ENCODE measurements around the gene ZNF580.

Gene ZNF580

GRCh38 chr19:55656988-55657747 lies 16.4 kb downstream of the ZNF580 start:
- DNase-seq (ENCODE audit: low read depth, low spot score) = no peak
- no peak overlapping the region for H3K27ac ChIP-seq

- DNase-seq (ENCODE audit: low read depth, low spot score) = no peak
- no peak overlapping the region for H3K27ac ChIP-seq
Measured at GRCh38 chr19:55658846-55659459, 18.2 kb downstream of the ZNF580 start.

- H3K27ac ChIP-seq = no peak overlapping the region
- no peak for DNase-seq (ENCODE audit: low read depth, low spot score)
Measured at GRCh38 chr19:55659822-55660221, 19.0 kb downstream of the ZNF580 start.

- no peak overlapping the region for H3K27ac ChIP-seq
Measured at GRCh38 chr19:55660404-55660803, 19.6 kb downstream of the ZNF580 start.

GRCh38 chr19:55660991-55661390 lies 20.2 kb downstream of the ZNF580 start:
- H3K27ac ChIP-seq = no peak overlapping the region
- DNase-seq (ENCODE audit: low read depth, low spot score) = no peak

More at GRCh38 chr19:55660404-55660803, 19.6 kb downstream of the ZNF580 start:
- DNase-seq (ENCODE audit: low read depth, low spot score) = no peak

- DNase-seq (ENCODE audit: low read depth, low spot score) = no peak
- no peak overlapping the region for H3K27ac ChIP-seq
Measured at GRCh38 chr19:55661826-55662225, 21.0 kb downstream of the ZNF580 start.

- no peak overlapping the region for H3K27ac ChIP-seq
- no peak for DNase-seq (ENCODE audit: low read depth, low spot score)
Measured at GRCh38 chr19:55663846-55664536, 23.2 kb downstream of the ZNF580 start.

- no peak for DNase-seq (ENCODE audit: low read depth, low spot score)
- no peak overlapping the region for H3K27ac ChIP-seq
Measured at GRCh38 chr19:55666343-55667005, 25.7 kb downstream of the ZNF580 start.

GRCh38 chr19:55667006-55667381 lies 26.2 kb downstream of the ZNF580 start:
- H3K27ac ChIP-seq = no peak overlapping the region
- no peak for DNase-seq (ENCODE audit: low read depth, low spot score)

- peak overlapping the region; percentile 16 for H3K27ac ChIP-seq
Measured at GRCh38 chr19:55667511-55667910, 26.7 kb downstream of the ZNF580 start.

GRCh38 chr19:55667958-55668357 lies 27.2 kb downstream of the ZNF580 start:
- no peak for DNase-seq (ENCODE audit: low read depth, low spot score)
- peak overlapping the region; percentile 16 for H3K27ac ChIP-seq

More at GRCh38 chr19:55667511-55667910, 26.7 kb downstream of the ZNF580 start:
- no peak for DNase-seq (ENCODE audit: low read depth, low spot score)

GRCh38 chr19:55668603-55669348 lies 28.0 kb downstream of the ZNF580 start:
- peak overlapping the region; percentile 16 for H3K27ac ChIP-seq
- no peak for DNase-seq (ENCODE audit: low read depth, low spot score)

- H3K27ac ChIP-seq = no peak overlapping the region
- DNase-seq (ENCODE audit: low read depth, low spot score) = no peak
Measured at GRCh38 chr19:55669418-55670279, 28.8 kb downstream of the ZNF580 start.

- no peak for DNase-seq (ENCODE audit: low read depth, low spot score)
- H3K27ac ChIP-seq = no peak overlapping the region
Measured at GRCh38 chr19:55670280-55671053, 29.7 kb downstream of the ZNF580 start.

GRCh38 chr19:55671054-55671378 lies 30.2 kb downstream of the ZNF580 start:
- no peak overlapping the region for H3K27ac ChIP-seq
- DNase-seq (ENCODE audit: low read depth, low spot score) = no peak

GRCh38 chr19:55672418-55672817 lies 31.6 kb downstream of the ZNF580 start:
- H3K27ac ChIP-seq = no peak overlapping the region
- DNase-seq (ENCODE audit: low read depth, low spot score) = no peak

- H3K27ac ChIP-seq = no peak overlapping the region
Measured at GRCh38 chr19:55673465-55673864, 32.7 kb downstream of the ZNF580 start.

GRCh38 chr19:55673889-55674288 lies 33.1 kb downstream of the ZNF580 start:
- H3K27ac ChIP-seq = peak overlapping the region; percentile 94
- DNase-seq (ENCODE audit: low read depth, low spot score) = no peak

More at GRCh38 chr19:55673465-55673864, 32.7 kb downstream of the ZNF580 start:
- DNase-seq (ENCODE audit: low read depth, low spot score) = no peak

Data from epithelial cell of prostate (primary cell).